ENCODE data around the gene ENTPD8.

GRCh38 chr9:137447722-137448601 is 6.8 kb upstream of the ENTPD8 start:
- TF ChIP-seq POLR2AphosphoS5 (IDR thresholded peaks at IDR 0.05; ENCODE audit: low read depth, low read length) (0 out of 2 replicates have a peak, but pooled peaks have one; percentile 28), TAF1 (IDR thresholded peaks at IDR 0.05; ENCODE audit: borderline replicate concordance, low read depth, low read length) (no peak)

All from GM12892 (cell line).